ENCODE results near the gene RNF44. TPM values are rescaled to one million over a fixed set of nuclear protein-coding genes. Genes with fewer than 3 reads are reported as not detected.

Gene RNF44
- total and polyA plus RNA-seq, 7 experiments from 2014 or later = 3.3 to 305 (median 260) TPM

- ATAC-seq = no peak
- H3K4me1 ChIP-seq (ENCODE audit: control insufficient read depth in 2 of 2, insufficient read depth in 2 of 2, low read length in 2 of 2) = peaks cover 3 to 4% of the 10 kb centered on the region in 2 donors
- CTCF ChIA-PET = interaction anchor here (0.9 to 1.4 kb wide), 2 partner anchors 10 to 28 kb away, joined by 3 read pairs; no protein-coding TSS in a partner anchor
- Mint-ChIP-seq H3K4me1 (peaks cover 6 to 48% (median 22%) of the 10 kb centered on the region in 7 donors), H3K27me3 (no peaks in the 10 kb centered on the region), H3K27ac (peak overlapping the region in 1 of 9 donors; percentile 75), H3K36me3 (peaks cover 0 to 9% (median 0%) of the 10 kb centered on the region in 5 donors), H3K4me3 (no peak overlapping the region), H3K9me3 (peaks cover 0 to 2% (median 0%) of the 10 kb centered on the region in 11 donors)
- intact Hi-C loops (cut with micrococcal nuclease) = loop anchor here in 1 of 2 donors (2.0 kb wide), 1 partner anchor 17 kb away; no protein-coding TSS in a partner anchor
- POLR2A ChIA-PET = interaction anchor here (0.7 to 15.9 kb wide), 4 partner anchors 10 to 123 kb away, joined by 4 to 251 read pairs (median 8); partner anchors contain the start of genes CDHR2 and RNF44
- peaks cover 5 to 22% (median 7%) of the 10 kb centered on the region in 3 experiments for H3K36me3 ChIP-seq (ENCODE audit: control insufficient read depth in 2 of 3, insufficient read depth in 3 of 3, low read length in 3 of 3)
- no peaks in the 10 kb centered on the region for H3K27me3 ChIP-seq (ENCODE audit: control insufficient read depth in 2 of 2, insufficient read depth in 2 of 2, low read length in 2 of 2)
- no peak for DNase-seq
- no peaks in the 10 kb centered on the region for H3K9me3 ChIP-seq (ENCODE audit: control insufficient read depth in 2 of 3, low read length in 3 of 3)
- H3K4me3 ChIP-seq (ENCODE audit: low read length) = no peak overlapping the region
- H3K27ac ChIP-seq (ENCODE audit: low read depth, low read length) = no peak overlapping the region
Measured at GRCh38 chr5:176524138-176524537, 13.1 kb downstream of the RNF44 start.

- intact Hi-C loops (cut with micrococcal nuclease) = no loop called here
- Mint-ChIP-seq H3K4me1 (peaks cover 11 to 43% (median 28%) of the 10 kb centered on the region in 7 donors), H3K9me3 (peaks cover 0 to 2% (median 0%) of the 10 kb centered on the region in 11 donors), H3K4me3 (no peak overlapping the region), H3K27me3 (no peaks in the 10 kb centered on the region), H3K27ac (peak overlapping the region in 1 of 9 donors; percentile 75), H3K36me3 (peaks cover 0 to 5% (median 0%) of the 10 kb centered on the region in 5 donors)
- Histone ChIP-seq H3K4me3 (ENCODE audit: low read length) (no peak overlapping the region), H3K27ac (ENCODE audit: low read depth, low read length) (no peak overlapping the region), H3K9me3 (ENCODE audit: control insufficient read depth in 2 of 3, low read length in 3 of 3) (no peaks in the 10 kb centered on the region), H3K36me3 (ENCODE audit: control insufficient read depth in 2 of 3, insufficient read depth in 3 of 3, low read length in 3 of 3) (no peaks in the 10 kb centered on the region), H3K27me3 (ENCODE audit: control insufficient read depth in 2 of 2, insufficient read depth in 2 of 2, low read length in 2 of 2) (no peaks in the 10 kb centered on the region), H3K4me1 (ENCODE audit: control insufficient read depth in 2 of 2, insufficient read depth in 2 of 2, low read length in 2 of 2) (peaks cover 0 to 7% of the 10 kb centered on the region in 2 donors)
- ATAC-seq (no peak), DNase-seq (no peak)
- ChIA-PET POLR2A (interaction anchor here (1.5 to 15.9 kb wide), 4 partner anchors 8 to 19 kb away, joined by 5 to 251 read pairs (median 14); partner anchors contain the start of gene RNF44), CTCF (no interaction called here)
Measured at GRCh38 chr5:176521699-176522263, 15.4 kb downstream of the RNF44 start.

- Mint-ChIP-seq H3K27ac (peak overlapping the region in 1 of 9 donors; percentile 11), H3K9me3 (peaks cover 0 to 2% (median 0%) of the 10 kb centered on the region in 11 donors), H3K4me3 (peak overlapping the region in 1 of 10 donors; percentile 38), H3K27me3 (no peaks in the 10 kb centered on the region), H3K36me3 (peaks cover 0 to 4% (median 0%) of the 10 kb centered on the region in 5 donors), H3K4me1 (peaks cover 11 to 44% (median 29%) of the 10 kb centered on the region in 7 donors)
- Histone ChIP-seq H3K27me3 (ENCODE audit: control insufficient read depth in 2 of 2, insufficient read depth in 2 of 2, low read length in 2 of 2) (no peaks in the 10 kb centered on the region), H3K4me1 (ENCODE audit: control insufficient read depth in 2 of 2, insufficient read depth in 2 of 2, low read length in 2 of 2) (peaks cover 0 to 9% of the 10 kb centered on the region in 2 donors), H3K9me3 (ENCODE audit: control insufficient read depth in 2 of 3, low read length in 3 of 3) (no peaks in the 10 kb centered on the region), H3K36me3 (ENCODE audit: control insufficient read depth in 2 of 3, insufficient read depth in 3 of 3, low read length in 3 of 3) (no peaks in the 10 kb centered on the region), H3K4me3 (ENCODE audit: low read length) (no peak overlapping the region), H3K27ac (ENCODE audit: low read depth, low read length) (no peak overlapping the region)
- DNase-seq (no peak), ATAC-seq (no peak)
- CTCF ChIA-PET = no interaction called here
- POLR2A ChIA-PET = interaction anchor here (1.5 to 15.9 kb wide), 3 partner anchors 8 to 19 kb away, joined by 5 to 251 read pairs (median 15); partner anchors contain the start of gene RNF44
- intact Hi-C loops (cut with micrococcal nuclease) = no loop called here
Measured at GRCh38 chr5:176521286-176521685, 15.9 kb downstream of the RNF44 start.

- no peak for ATAC-seq
- Histone ChIP-seq H3K4me3 (ENCODE audit: low read length) (no peak overlapping the region), H3K36me3 (ENCODE audit: control insufficient read depth in 2 of 3, insufficient read depth in 3 of 3, low read length in 3 of 3) (no peaks in the 10 kb centered on the region), H3K27me3 (ENCODE audit: control insufficient read depth in 2 of 2, insufficient read depth in 2 of 2, low read length in 2 of 2) (no peaks in the 10 kb centered on the region), H3K9me3 (ENCODE audit: control insufficient read depth in 2 of 3, low read length in 3 of 3) (no peaks in the 10 kb centered on the region), H3K4me1 (ENCODE audit: control insufficient read depth in 2 of 2, insufficient read depth in 2 of 2, low read length in 2 of 2) (peaks cover 0 to 9% of the 10 kb centered on the region in 2 donors), H3K27ac (ENCODE audit: low read depth, low read length) (no peak overlapping the region)
- Mint-ChIP-seq H3K27me3 (no peaks in the 10 kb centered on the region), H3K27ac (peak overlapping the region in 3 of 9 donors; percentile 11 to 62 (median 17)), H3K9me3 (no peaks in the 10 kb centered on the region), H3K4me3 (peak overlapping the region in 1 of 10 donors; percentile 56), H3K36me3 (no peaks in the 10 kb centered on the region), H3K4me1 (peaks cover 13 to 44% (median 32%) of the 10 kb centered on the region in 7 donors)
- ChIA-PET CTCF (no interaction called here), POLR2A (interaction anchor here (1.9 to 5.1 kb wide), 2 partner anchors 9 to 17 kb away, joined by 9 to 15 read pairs; partner anchors contain the start of gene RNF44)
- DNase-seq = no peak
- intact Hi-C loops (cut with micrococcal nuclease) = no loop called here
Measured at GRCh38 chr5:176519810-176520720, 17.1 kb downstream of the RNF44 start.

- H3K9me3 ChIP-seq (ENCODE audit: control insufficient read depth in 2 of 3, low read length in 3 of 3) = no peaks in the 10 kb centered on the region
- DNase-seq (no peak), ATAC-seq (peak; percentile 20)
- Mint-ChIP-seq H3K27ac (peak overlapping the region in 4 of 9 donors; percentile 14 to 75 (median 37)), H3K4me1 (peaks cover 10 to 39% (median 29%) of the 10 kb centered on the region in 7 donors), H3K4me3 (no peak overlapping the region), H3K36me3 (no peaks in the 10 kb centered on the region), H3K9me3 (no peaks in the 10 kb centered on the region), H3K27me3 (no peaks in the 10 kb centered on the region)
- no peak overlapping the region for H3K4me3 ChIP-seq (ENCODE audit: low read length)
- intact Hi-C loops (cut with micrococcal nuclease) = no loop called here
- H3K4me1 ChIP-seq (ENCODE audit: control insufficient read depth in 2 of 2, insufficient read depth in 2 of 2, low read length in 2 of 2) = peaks cover 0 to 9% of the 10 kb centered on the region in 2 donors
- POLR2A ChIA-PET = interaction anchor here (1.3 to 5.1 kb wide), 2 partner anchors 12 to 18 kb away, joined by 4 to 15 read pairs; no protein-coding TSS in a partner anchor
- CTCF ChIA-PET = no interaction called here
- H3K36me3 ChIP-seq (ENCODE audit: control insufficient read depth in 2 of 3, insufficient read depth in 3 of 3, low read length in 3 of 3) = no peaks in the 10 kb centered on the region
- no peak overlapping the region for H3K27ac ChIP-seq (ENCODE audit: low read depth, low read length)
- H3K27me3 ChIP-seq (ENCODE audit: control insufficient read depth in 2 of 2, insufficient read depth in 2 of 2, low read length in 2 of 2) = no peaks in the 10 kb centered on the region
Measured at GRCh38 chr5:176517053-176517661, 20.0 kb downstream of the RNF44 start.

GRCh38 chr5:176515396-176515795, 21.8 kb downstream of the RNF44 start:
- no peaks in the 10 kb centered on the region for H3K9me3 ChIP-seq (ENCODE audit: control insufficient read depth in 2 of 3, low read length in 3 of 3)
- H3K36me3 ChIP-seq (ENCODE audit: control insufficient read depth in 2 of 3, insufficient read depth in 3 of 3, low read length in 3 of 3) = no peaks in the 10 kb centered on the region
- H3K4me3 Mint-ChIP-seq = no peak overlapping the region
- ATAC-seq = no peak
- H3K4me1 ChIP-seq (ENCODE audit: control insufficient read depth in 2 of 2, insufficient read depth in 2 of 2, low read length in 2 of 2) = peaks cover 0 to 9% of the 10 kb centered on the region in 2 donors
- ChIA-PET CTCF (interaction anchor here (0.6 kb wide), 1 partner anchor 91 kb away, joined by 4 read pairs; no protein-coding TSS in a partner anchor), POLR2A (interaction anchor here (0.6 to 1.0 kb wide), 2 partner anchors 19 to 112 kb away, joined by 3 read pairs; no protein-coding TSS in a partner anchor)
- H3K4me1 Mint-ChIP-seq = peaks cover 9 to 33% (median 23%) of the 10 kb centered on the region in 7 donors
- H3K27me3 ChIP-seq (ENCODE audit: control insufficient read depth in 2 of 2, insufficient read depth in 2 of 2, low read length in 2 of 2) = no peaks in the 10 kb centered on the region
- peak overlapping the region in 1 of 9 donors; percentile 68 for H3K27ac Mint-ChIP-seq
- no peaks in the 10 kb centered on the region for H3K9me3 Mint-ChIP-seq
- H3K27me3 Mint-ChIP-seq = no peaks in the 10 kb centered on the region
- H3K4me3 ChIP-seq (ENCODE audit: low read length) = no peak overlapping the region
- no peak for DNase-seq
- intact Hi-C loops (cut with micrococcal nuclease) = no loop called here
- no peaks in the 10 kb centered on the region for H3K36me3 Mint-ChIP-seq
- no peak overlapping the region for H3K27ac ChIP-seq (ENCODE audit: low read depth, low read length)
